ENCODE results near the gene YIPF3.

YIPF3 gene

GRCh38 chr6:43508481-43509141 is 8.1 kb downstream of the YIPF3 start:
- no peak for DNase-seq (ENCODE audit: low spot score)
- no peak for TF ChIP-seq CTCF (IDR thresholded peaks at IDR 0.05; ENCODE audit: extremely low read depth, missing control alignments)

- peak; percentile 90 for DNase-seq (ENCODE audit: low spot score)
These were observed 9.9 kb downstream of the YIPF3 start for GRCh38 chr6:43506667-43507471.

GRCh38 chr6:43506171-43506570 is 10.6 kb downstream of the YIPF3 start:
- TF ChIP-seq CTCF (IDR thresholded peaks at IDR 0.05; ENCODE audit: extremely low read depth, missing control alignments): no peak

More at GRCh38 chr6:43506667-43507471, 9.9 kb downstream of the YIPF3 start:
- TF ChIP-seq CTCF (IDR thresholded peaks at IDR 0.05; ENCODE audit: extremely low read depth, missing control alignments): peak; percentile 85

GRCh38 chr6:43505718-43506117 is 11.0 kb downstream of the YIPF3 start:
- TF ChIP-seq CTCF (IDR thresholded peaks at IDR 0.05; ENCODE audit: extremely low read depth, missing control alignments): no peak
- DNase-seq (ENCODE audit: low spot score): no peak

More at GRCh38 chr6:43506171-43506570, 10.6 kb downstream of the YIPF3 start:
- no peak for DNase-seq (ENCODE audit: low spot score)

- DNase-seq (ENCODE audit: low spot score): no peak
- TF ChIP-seq CTCF (IDR thresholded peaks at IDR 0.05; ENCODE audit: extremely low read depth, missing control alignments): no peak
These were observed 11.8 kb downstream of the YIPF3 start for GRCh38 chr6:43504756-43505593.

- no peak for DNase-seq (ENCODE audit: low spot score)
- no peak for TF ChIP-seq CTCF (IDR thresholded peaks at IDR 0.05; ENCODE audit: extremely low read depth, missing control alignments)
These were observed 13.3 kb downstream of the YIPF3 start for GRCh38 chr6:43503443-43503842.

Data from GM20000 (cell line).